AG10803 (cell line): ENCODE measurements around the gene KCNJ10.
A peak's percentile ranks its signal among the peaks of the same experiment; 100 is the strongest.

Experiments used
- DNase-seq: peaks from one replicate; pipeline ENCODE4 v3.0.0; 2010; ENCODE audit warnings: low read depth
- H3K4me3 ChIP-seq: 2 replicates; pipeline ENCODE4 v1.5.1; 2011; ENCODE audit warnings: mild to moderate bottlenecking, low read length, control low read depth
- CTCF ChIP-seq: conservative IDR thresholded peaks from 2 replicates; pipeline ENCODE4 v1.5.1; 2011; ENCODE audit warnings: mild to moderate bottlenecking, low read length, control low read depth, inconsistent platforms

The KCNJ10 gene

GRCh38 chr1:160075836-160076235 lies 5.9 kb upstream of the KCNJ10 start:
- no peak for DNase-seq
- no peak for TF ChIP-seq CTCF
- H3K4me3 ChIP-seq, result no peak overlapping the region

- H3K4me3 ChIP-seq, result no peak overlapping the region
- TF ChIP-seq CTCF, result no peak
- DNase-seq, result no peak
Observed at GRCh38 chr1:160074865-160075264, 4.9 kb upstream of the KCNJ10 start.

DNA sequence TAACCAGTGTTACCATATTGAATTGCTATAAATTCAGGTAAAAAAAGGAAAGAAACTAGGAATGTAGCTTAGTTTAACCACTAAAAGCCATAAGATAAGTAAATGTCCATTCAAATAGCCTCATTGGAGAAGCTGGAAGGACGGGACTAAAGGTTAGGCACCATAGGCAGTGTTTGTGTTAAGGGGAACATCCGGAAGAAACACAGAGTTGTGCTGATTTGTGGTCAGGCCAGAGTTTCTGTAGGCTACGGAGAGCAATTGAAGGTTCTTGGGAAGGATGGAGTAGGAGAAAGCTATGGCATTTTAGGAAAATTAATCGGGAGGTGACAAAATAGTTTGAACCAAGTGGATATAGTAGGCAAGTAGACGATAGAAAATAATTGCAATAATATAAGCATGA lies 1.3 kb upstream of the KCNJ10 start:
- no peak overlapping the region for H3K4me3 ChIP-seq
- TF ChIP-seq CTCF, result no peak
- no peak for DNase-seq

- TF ChIP-seq CTCF, result no peak
- H3K4me3 ChIP-seq, result peak overlapping the region; percentile 59
- DNase-seq, result peak; percentile 33
Observed at GRCh38 chr1:160070243-160071163, 543 bp upstream of the KCNJ10 start.

DNA sequence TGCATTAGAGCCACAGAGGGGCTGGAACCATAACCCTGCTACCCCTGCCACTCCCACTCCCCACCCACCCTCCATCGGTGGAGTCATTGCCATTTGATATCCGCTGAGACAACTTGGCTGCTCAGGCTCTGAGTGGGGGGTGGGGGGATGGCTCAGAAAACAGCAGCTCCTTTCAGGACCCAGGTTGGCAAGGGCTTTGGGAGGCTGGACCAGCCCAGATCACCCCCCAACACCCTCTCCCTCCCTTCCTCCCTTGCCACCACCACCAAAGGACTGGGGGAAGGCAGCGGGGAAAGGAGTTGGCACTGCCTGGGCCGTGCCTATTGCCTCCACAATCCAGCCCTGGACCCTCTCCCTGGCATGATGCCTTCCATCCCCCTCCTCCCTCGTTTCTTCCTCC lies 1.7 kb downstream of the KCNJ10 start:
- DNase-seq, result no peak
- no peak overlapping the region for H3K4me3 ChIP-seq
- no peak for TF ChIP-seq CTCF

- H3K4me3 ChIP-seq, result no peak overlapping the region
- TF ChIP-seq CTCF, result no peak
Observed at GRCh38 chr1:160066829-160067745, 2.9 kb downstream of the KCNJ10 start.

More at GRCh38 chr1:160066829-160067745, 2.9 kb downstream of the KCNJ10 start:
- DNase-seq, result no peak
